HepG2 (cell line): Measurements from ENCODE around the gene PARD3. TPM values are rescaled to one million over a fixed set of nuclear protein-coding genes. Genes with fewer than 3 reads are reported as not detected.

ENCODE experiments used
- CBX5 ChIP-seq: sonication (generic); formaldehyde crosslinking; IDR thresholded peaks from 2 replicates; pipeline ENCODE4 v1.4.0; 2020; ENCODE audit warnings: missing genetic modification reagents, borderline replicate concordance
- CEBPG ChIP-seq: IDR thresholded peaks from 2 replicates; pipeline ENCODE4 v1.6.1; 2016
- FOSL2 ChIP-seq: sonication (generic); formaldehyde crosslinking; IDR thresholded peaks from 2 replicates; pipeline ENCODE4 v1.4.0; 2020; ENCODE audit warnings: missing genetic modification reagents
- FOXA1 ChIP-seq, 2 experiments: fragments of 450-650 bp in 1 of 2; sonication (generic) in 1 of 2; formaldehyde crosslinking in 1 of 2; IDR thresholded peaks; 2 replicates each; pipeline versions ENCODE4 v1.4.0 to v1.6.1; 2016 to 2020; ENCODE audit warnings: missing genetic modification reagents in 1 of 2
- FOXP1 ChIP-seq, 2 experiments: fragments of 450-650 bp in 1 of 2; IDR thresholded peaks; 2 replicates each; pipeline ENCODE4 v1.6.1; 2017 to 2018; ENCODE audit warnings: antibody characterized with exemption in 1 of 2
- HDAC1 ChIP-seq: sonication (generic); formaldehyde crosslinking; IDR thresholded peaks from 2 replicates; pipeline ENCODE4 v1.5.1; 2020; ENCODE audit warnings: mild to moderate bottlenecking, missing genetic modification reagents
- RCOR2 ChIP-seq: IDR thresholded peaks from 2 replicates; pipeline ENCODE4 v1.6.1; 2016; ENCODE audit warnings: missing biosample characterization, missing genetic modification reagents
- RXRB ChIP-seq: IDR thresholded peaks from 2 replicates; pipeline ENCODE4 v1.6.1; 2016; ENCODE audit warnings: borderline replicate concordance, missing genetic modification reagents, missing compliant biosample characterization
- SATB2 ChIP-seq: sonication (generic); formaldehyde crosslinking; IDR thresholded peaks from 2 replicates; pipeline ENCODE4 v1.5.0; 2020; ENCODE audit warnings: missing genetic modification reagents
- TCF12 ChIP-seq, 2 experiments: fragments of 450-650 bp in 1 of 2; sonication (generic) in 1 of 2; formaldehyde crosslinking in 1 of 2; IDR thresholded peaks; 2 replicates each; pipeline versions ENCODE4 v1.6.1 to v1.8.0; 2017 to 2022; ENCODE audit warnings: antibody characterized with exemption in 1 of 2, mild to moderate bottlenecking in 1 of 2, missing genetic modification reagents in 1 of 2, moderate library complexity in 1 of 2
- ZFX ChIP-seq: sonication (generic); formaldehyde crosslinking; IDR thresholded peaks from 2 replicates; pipeline ENCODE4 v1.4.0; 2020; ENCODE audit warnings: mild to moderate bottlenecking, low read depth, missing genetic modification reagents, moderate library complexity
- ZNF556 ChIP-seq: sonication (generic); formaldehyde crosslinking; IDR thresholded peaks from 2 replicates; pipeline ENCODE4 v1.4.0; 2020; ENCODE audit warnings: mild to moderate bottlenecking, missing genetic modification reagents, borderline replicate concordance
- polyA plus RNA-seq, 8 experiments: library from polyadenylated mRNA; depleted of rRNA in 3 of 8; stranded (reverse) in 7 of 8; unstranded in 1 of 8; fragments of >200 nt; fragmentation: Illumina TruSeq in 4 of 8; extraction: Trizol in 4 of 8; gene quantifications; 2 replicates each; pipeline versions ENCODE4 v1.2.1 to v1.2.3, GENCODE V29; 2011 to 2016; ENCODE audit warnings: low read depth in 4 of 8, missing spikeins in 1 of 8, mixed read lengths in 1 of 8; ENCODE audit not compliant: insufficient read depth in 1 of 8
- total RNA-seq, 5 experiments: library from RNA; depleted of rRNA; stranded (reverse); fragments of >200 nt; fragmentation: Illumina TruSeq; extraction: Trizol; gene quantifications; 2 replicates each; pipeline ENCODE4 v1.2.3, GENCODE V29; 2016; ENCODE audit warnings: low read depth in 1 of 5
- TF ChIP-seq, protein P1 (sequence below): sonication (generic); formaldehyde crosslinking; IDR thresholded peaks from 2 replicates; pipeline ENCODE4 v1.4.0; 2020; ENCODE audit warnings: mild to moderate bottlenecking, missing genetic modification reagents
- TF ChIP-seq, protein P2 (sequence below): sonication (generic); formaldehyde crosslinking; IDR thresholded peaks from 2 replicates; pipeline ENCODE4 v1.4.0; 2020; ENCODE audit warnings: missing genetic modification reagents
- TF ChIP-seq, protein P3 (sequence below): IDR thresholded peaks from 2 replicates; pipeline ENCODE4 v1.6.1; 2016; ENCODE audit warnings: control low read depth
- TF ChIP-seq, protein P4 (sequence below): sonication (generic); formaldehyde crosslinking; IDR thresholded peaks from 2 replicates; pipeline ENCODE4 v1.4.0; 2020; ENCODE audit warnings: mild to moderate bottlenecking, missing genetic modification reagents, borderline replicate concordance

Gene PARD3
- total and polyA plus RNA-seq, 2 of the 13 experiments (the other 11 are each of a cell fraction or from before 2014, with no cell fraction given) = 40.9 to 60.0 TPM

DNA sequence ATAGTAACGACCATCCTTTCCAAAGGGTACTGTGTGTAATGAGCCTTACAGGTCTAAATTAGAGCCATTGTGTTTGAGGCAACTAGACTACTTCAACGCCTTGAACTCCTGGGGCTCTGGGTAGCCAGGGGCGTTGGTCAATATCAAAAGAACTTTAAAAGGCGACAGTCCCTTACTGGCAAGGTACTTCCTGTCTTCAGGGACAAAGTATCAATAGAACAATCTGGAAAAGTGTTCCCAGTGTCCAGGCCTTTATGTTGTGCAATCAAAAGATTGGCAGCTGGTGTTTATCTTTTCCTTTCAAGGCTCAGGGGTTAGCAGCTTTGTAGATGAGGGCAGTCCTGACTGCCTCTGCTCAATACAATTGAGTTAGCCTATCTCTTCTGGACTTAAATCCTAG, 284.3 kb downstream of the PARD3 start (continued):
- TF ChIP-seq, protein P1, sequence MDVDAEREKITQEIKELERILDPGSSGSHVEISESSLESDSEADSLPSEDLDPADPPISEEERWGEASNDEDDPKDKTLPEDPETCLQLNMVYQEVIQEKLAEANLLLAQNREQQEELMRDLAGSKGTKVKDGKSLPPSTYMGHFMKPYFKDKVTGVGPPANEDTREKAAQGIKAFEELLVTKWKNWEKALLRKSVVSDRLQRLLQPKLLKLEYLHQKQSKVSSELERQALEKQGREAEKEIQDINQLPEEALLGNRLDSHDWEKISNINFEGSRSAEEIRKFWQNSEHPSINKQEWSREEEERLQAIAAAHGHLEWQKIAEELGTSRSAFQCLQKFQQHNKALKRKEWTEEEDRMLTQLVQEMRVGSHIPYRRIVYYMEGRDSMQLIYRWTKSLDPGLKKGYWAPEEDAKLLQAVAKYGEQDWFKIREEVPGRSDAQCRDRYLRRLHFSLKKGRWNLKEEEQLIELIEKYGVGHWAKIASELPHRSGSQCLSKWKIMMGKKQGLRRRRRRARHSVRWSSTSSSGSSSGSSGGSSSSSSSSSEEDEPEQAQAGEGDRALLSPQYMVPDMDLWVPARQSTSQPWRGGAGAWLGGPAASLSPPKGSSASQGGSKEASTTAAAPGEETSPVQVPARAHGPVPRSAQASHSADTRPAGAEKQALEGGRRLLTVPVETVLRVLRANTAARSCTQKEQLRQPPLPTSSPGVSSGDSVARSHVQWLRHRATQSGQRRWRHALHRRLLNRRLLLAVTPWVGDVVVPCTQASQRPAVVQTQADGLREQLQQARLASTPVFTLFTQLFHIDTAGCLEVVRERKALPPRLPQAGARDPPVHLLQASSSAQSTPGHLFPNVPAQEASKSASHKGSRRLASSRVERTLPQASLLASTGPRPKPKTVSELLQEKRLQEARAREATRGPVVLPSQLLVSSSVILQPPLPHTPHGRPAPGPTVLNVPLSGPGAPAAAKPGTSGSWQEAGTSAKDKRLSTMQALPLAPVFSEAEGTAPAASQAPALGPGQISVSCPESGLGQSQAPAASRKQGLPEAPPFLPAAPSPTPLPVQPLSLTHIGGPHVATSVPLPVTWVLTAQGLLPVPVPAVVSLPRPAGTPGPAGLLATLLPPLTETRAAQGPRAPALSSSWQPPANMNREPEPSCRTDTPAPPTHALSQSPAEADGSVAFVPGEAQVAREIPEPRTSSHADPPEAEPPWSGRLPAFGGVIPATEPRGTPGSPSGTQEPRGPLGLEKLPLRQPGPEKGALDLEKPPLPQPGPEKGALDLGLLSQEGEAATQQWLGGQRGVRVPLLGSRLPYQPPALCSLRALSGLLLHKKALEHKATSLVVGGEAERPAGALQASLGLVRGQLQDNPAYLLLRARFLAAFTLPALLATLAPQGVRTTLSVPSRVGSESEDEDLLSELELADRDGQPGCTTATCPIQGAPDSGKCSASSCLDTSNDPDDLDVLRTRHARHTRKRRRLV (CRISPR knock-in tag) = 0 out of 2 replicates have a peak, but pooled peaks have one; percentile 41
- TF ChIP-seq ZFX (CRISPR knock-in tag) (peak; percentile 44; the same call in 1 of the 2 replicates), RCOR2 (CRISPR knock-in tag) (peak; percentile 67; the same call in 1 of the 2 replicates), TCF12 (IDR thresholded peaks at IDR 0.05) (no peak), TCF12 (CRISPR knock-in tag; IDR thresholded peaks at IDR 0.05) (0 out of 2 replicates have a peak, but pooled peaks have one; percentile 53), FOXA1 (IDR thresholded peaks at IDR 0.05) (no peak), FOXA1 (CRISPR knock-in tag; IDR thresholded peaks at IDR 0.05) (peak; percentile 79), CEBPG (peak; percentile 96), HDAC1 (CRISPR knock-in tag) (peak; percentile 32; the same call in 1 of the 2 replicates), FOSL2 (CRISPR knock-in tag) (peak; percentile 30), SATB2 (CRISPR knock-in tag) (no peak), RXRB (CRISPR knock-in tag) (peak; percentile 54), ZNF556 (CRISPR knock-in tag) (peak; percentile 56; the same call in 1 of the 2 replicates), CBX5 (CRISPR knock-in tag) (no peak), FOXP1 (IDR thresholded peaks at IDR 0.05) (no peak), FOXP1 (CRISPR knock-in tag; IDR thresholded peaks at IDR 0.05) (peak; percentile 57; the same call in 1 of the 2 replicates)
- TF ChIP-seq, protein P2, sequence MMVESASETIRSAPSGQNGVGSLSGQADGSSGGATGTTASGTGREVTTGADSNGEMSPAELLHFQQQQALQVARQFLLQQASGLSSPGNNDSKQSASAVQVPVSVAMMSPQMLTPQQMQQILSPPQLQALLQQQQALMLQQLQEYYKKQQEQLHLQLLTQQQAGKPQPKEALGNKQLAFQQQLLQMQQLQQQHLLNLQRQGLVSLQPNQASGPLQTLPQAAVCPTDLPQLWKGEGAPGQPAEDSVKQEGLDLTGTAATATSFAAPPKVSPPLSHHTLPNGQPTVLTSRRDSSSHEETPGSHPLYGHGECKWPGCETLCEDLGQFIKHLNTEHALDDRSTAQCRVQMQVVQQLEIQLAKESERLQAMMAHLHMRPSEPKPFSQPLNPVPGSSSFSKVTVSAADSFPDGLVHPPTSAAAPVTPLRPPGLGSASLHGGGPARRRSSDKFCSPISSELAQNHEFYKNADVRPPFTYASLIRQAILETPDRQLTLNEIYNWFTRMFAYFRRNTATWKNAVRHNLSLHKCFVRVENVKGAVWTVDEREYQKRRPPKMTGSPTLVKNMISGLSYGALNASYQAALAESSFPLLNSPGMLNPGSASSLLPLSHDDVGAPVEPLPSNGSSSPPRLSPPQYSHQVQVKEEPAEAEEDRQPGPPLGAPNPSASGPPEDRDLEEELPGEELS (CRISPR knock-in tag) = peak; percentile 47; the same call in 1 of the 2 replicates
- TF ChIP-seq, protein P3, sequence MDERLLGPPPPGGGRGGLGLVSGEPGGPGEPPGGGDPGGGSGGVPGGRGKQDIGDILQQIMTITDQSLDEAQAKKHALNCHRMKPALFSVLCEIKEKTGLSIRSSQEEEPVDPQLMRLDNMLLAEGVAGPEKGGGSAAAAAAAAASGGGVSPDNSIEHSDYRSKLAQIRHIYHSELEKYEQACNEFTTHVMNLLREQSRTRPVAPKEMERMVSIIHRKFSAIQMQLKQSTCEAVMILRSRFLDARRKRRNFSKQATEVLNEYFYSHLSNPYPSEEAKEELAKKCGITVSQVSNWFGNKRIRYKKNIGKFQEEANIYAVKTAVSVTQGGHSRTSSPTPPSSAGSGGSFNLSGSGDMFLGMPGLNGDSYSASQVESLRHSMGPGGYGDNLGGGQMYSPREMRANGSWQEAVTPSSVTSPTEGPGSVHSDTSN (CRISPR knock-in tag) = peak; percentile 83
- TF ChIP-seq, protein P4, sequence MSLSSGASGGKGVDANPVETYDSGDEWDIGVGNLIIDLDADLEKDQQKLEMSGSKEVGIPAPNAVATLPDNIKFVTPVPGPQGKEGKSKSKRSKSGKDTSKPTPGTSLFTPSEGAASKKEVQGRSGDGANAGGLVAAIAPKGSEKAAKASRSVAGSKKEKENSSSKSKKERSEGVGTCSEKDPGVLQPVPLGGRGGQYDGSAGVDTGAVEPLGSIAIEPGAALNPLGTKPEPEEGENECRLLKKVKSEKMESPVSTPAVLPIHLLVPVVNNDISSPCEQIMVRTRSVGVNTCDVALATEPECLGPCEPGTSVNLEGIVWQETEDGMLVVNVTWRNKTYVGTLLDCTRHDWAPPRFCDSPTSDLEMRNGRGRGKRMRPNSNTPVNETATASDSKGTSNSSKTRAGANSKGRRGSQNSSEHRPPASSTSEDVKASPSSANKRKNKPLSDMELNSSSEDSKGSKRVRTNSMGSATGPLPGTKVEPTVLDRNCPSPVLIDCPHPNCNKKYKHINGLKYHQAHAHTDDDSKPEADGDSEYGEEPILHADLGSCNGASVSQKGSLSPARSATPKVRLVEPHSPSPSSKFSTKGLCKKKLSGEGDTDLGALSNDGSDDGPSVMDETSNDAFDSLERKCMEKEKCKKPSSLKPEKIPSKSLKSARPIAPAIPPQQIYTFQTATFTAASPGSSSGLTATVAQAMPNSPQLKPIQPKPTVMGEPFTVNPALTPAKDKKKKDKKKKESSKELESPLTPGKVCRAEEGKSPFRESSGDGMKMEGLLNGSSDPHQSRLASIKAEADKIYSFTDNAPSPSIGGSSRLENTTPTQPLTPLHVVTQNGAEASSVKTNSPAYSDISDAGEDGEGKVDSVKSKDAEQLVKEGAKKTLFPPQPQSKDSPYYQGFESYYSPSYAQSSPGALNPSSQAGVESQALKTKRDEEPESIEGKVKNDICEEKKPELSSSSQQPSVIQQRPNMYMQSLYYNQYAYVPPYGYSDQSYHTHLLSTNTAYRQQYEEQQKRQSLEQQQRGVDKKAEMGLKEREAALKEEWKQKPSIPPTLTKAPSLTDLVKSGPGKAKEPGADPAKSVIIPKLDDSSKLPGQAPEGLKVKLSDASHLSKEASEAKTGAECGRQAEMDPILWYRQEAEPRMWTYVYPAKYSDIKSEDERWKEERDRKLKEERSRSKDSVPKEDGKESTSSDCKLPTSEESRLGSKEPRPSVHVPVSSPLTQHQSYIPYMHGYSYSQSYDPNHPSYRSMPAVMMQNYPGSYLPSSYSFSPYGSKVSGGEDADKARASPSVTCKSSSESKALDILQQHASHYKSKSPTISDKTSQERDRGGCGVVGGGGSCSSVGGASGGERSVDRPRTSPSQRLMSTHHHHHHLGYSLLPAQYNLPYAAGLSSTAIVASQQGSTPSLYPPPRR (CRISPR knock-in tag) = peak; percentile 65; the same call in 1 of the 2 replicates
